A549 (cell line): ENCODE data around the gene IGSF9B. TPM values are rescaled to one million over a fixed set of nuclear protein-coding genes. Genes with fewer than 3 reads are reported as not detected.

Experiments used
- ATAC-seq, 2 experiments: fragments of 200-7000 bp in 1 of 2; fragments of >200 bp in 1 of 2; cut with Nextera tagmentation in 1 of 2; cut with Tn5 transposase in 1 of 2; 3 replicates each; pipeline versions ENCODE4 v1.8.0 to v1.9.1; 2018 to 2020; ENCODE audit warnings: mild to moderate bottlenecking in 1 of 2, moderate library complexity in 1 of 2
- CTCF ChIA-PET: fragments of 300-600 bp; sonication (Branson Sonifier 250); formaldehyde crosslinking; extraction: SDS; loops from one replicate; lab custom pipeline; 2021; ENCODE audit warnings: antibody characterized with exemption, inconsistent platforms; lab: Yijun Ruan, JAX
- POLR2A ChIA-PET: fragments of 350-600 bp; formaldehyde crosslinking; extraction: SDS; loops from one replicate; lab custom pipeline; 2021; ENCODE audit warnings: antibody characterized with exemption, inconsistent platforms; lab: Yijun Ruan, JAX
- DNase-seq, 2 experiments: peaks; one replicate each; pipeline versions ENCODE4 v3.0.0 to v3.0.0-alpha.2; 2011 to 2016; ENCODE audit warnings: low read depth in 1 of 2, low spot score in 1 of 2
- FAIRE-seq: peaks from 2 replicates; lab custom pipeline; 2011; peaks lifted over from hg19 to GRCh38; lab: Jason Lieb, UNC
- H3K27ac ChIP-seq, 2 experiments: fragments of >200 bp; sonication (Bioruptor Twin); formaldehyde crosslinking; 3 replicates each; pipeline ENCODE4 v1.5.1; 2016 to 2017
- H3K4me1 ChIP-seq: fragments of >200 bp; sonication (Bioruptor Twin); formaldehyde crosslinking; 3 replicates; pipeline ENCODE4 v1.6.1; 2016
- H3K4me2 ChIP-seq: fragments of >200 bp; sonication (Bioruptor Twin); formaldehyde crosslinking; 3 replicates; pipeline ENCODE4 v1.6.1; 2016
- H3K4me3 ChIP-seq: fragments of >200 bp; sonication (Bioruptor Twin); formaldehyde crosslinking; 3 replicates; pipeline ENCODE4 v1.5.1; 2016
- H3K9me3 ChIP-seq: fragments of >200 bp; sonication (Bioruptor Twin); formaldehyde crosslinking; 3 replicates; pipeline ENCODE4 v1.6.1; 2016
- BHLHE40 ChIP-seq: IDR thresholded peaks from 2 replicates; pipeline ENCODE4 v1.6.1; 2012; ENCODE audit warnings: low read depth, low read length, inconsistent platforms
- CBX2 ChIP-seq: fragments of 200-600 bp; sonication (generic); IDR thresholded peaks from 2 replicates; pipeline ENCODE4 v1.6.1; 2016; ENCODE audit warnings: low read depth, mild to moderate bottlenecking, borderline replicate concordance
- CHD2 ChIP-seq: fragments of 150-350 bp; IDR thresholded peaks from 2 replicates; pipeline ENCODE4 v1.6.1; 2014; ENCODE audit warnings: low read length; ENCODE audit not compliant: partially characterized antibody
- CHD4 ChIP-seq: fragments of 200-600 bp; sonication (generic); IDR thresholded peaks from 2 replicates; pipeline ENCODE4 v1.6.1; 2016; ENCODE audit warnings: antibody characterized with exemption, mild to moderate bottlenecking, borderline replicate concordance
- ELK1 ChIP-seq: fragments of 150-350 bp; IDR thresholded peaks from 2 replicates; pipeline ENCODE4 v1.6.1; 2014; ENCODE audit warnings: low read depth, mild to moderate bottlenecking, low read length
- EP300 ChIP-seq, 2 experiments: fragments of >200 bp; sonication (Bioruptor Twin); formaldehyde crosslinking; IDR thresholded peaks; 2 replicates in 1 of 2; 3 replicates in 1 of 2; pipeline ENCODE4 v1.6.1; 2016 to 2017
- FOSB ChIP-seq: fragments of 250-450 bp; sonication (Bioruptor Pico); IDR thresholded peaks from 2 replicates; pipeline ENCODE4 v1.5.0; 2020; ENCODE audit warnings: mild to moderate bottlenecking, moderate library complexity
- FOSL2 ChIP-seq, 2 experiments: fragments of 450-650 bp in 1 of 2; fragments of >200 bp in 1 of 2; sonication (Bioruptor Twin) in 1 of 2; formaldehyde crosslinking; IDR thresholded peaks; 2 replicates each; pipeline versions ENCODE4 v1.5.0 to v1.6.1; 2016 to 2020; ENCODE audit warnings: mild to moderate bottlenecking in 1 of 2, moderate library complexity in 1 of 2
- FOXS1 ChIP-seq: fragments of 250-450 bp; sonication (Bioruptor Pico); IDR thresholded peaks from 2 replicates; pipeline ENCODE4 v1.5.0; 2020; ENCODE audit warnings: mild to moderate bottlenecking, moderate library complexity
- GATA3 ChIP-seq: IDR thresholded peaks from 2 replicates; pipeline ENCODE4 v1.6.1; 2012; ENCODE audit warnings: borderline replicate concordance
- HES2 ChIP-seq: fragments of >200 bp; sonication (Bioruptor Twin); formaldehyde crosslinking; IDR thresholded peaks from 2 replicates; pipeline ENCODE4 v1.6.1; 2016
- HMGXB4 ChIP-seq: fragments of 250-450 bp; sonication (Bioruptor Pico); IDR thresholded peaks from 2 replicates; pipeline ENCODE4 v1.5.0; 2021; ENCODE audit warnings: mild to moderate bottlenecking, moderate library complexity, borderline replicate concordance
- HOXA7 ChIP-seq: fragments of 250-450 bp; sonication (Bioruptor Pico); IDR thresholded peaks from 2 replicates; pipeline ENCODE4 v1.5.0; 2020; ENCODE audit warnings: mild to moderate bottlenecking, moderate library complexity
- HOXB13 ChIP-seq: fragments of 250-450 bp; sonication (Bioruptor Pico); IDR thresholded peaks from 2 replicates; pipeline ENCODE4 v1.5.0; 2020; ENCODE audit warnings: low read depth, mild to moderate bottlenecking, moderate library complexity
- HOXB5 ChIP-seq: fragments of 250-450 bp; sonication (Bioruptor Pico); IDR thresholded peaks from 2 replicates; pipeline ENCODE4 v1.5.0; 2020; ENCODE audit warnings: mild to moderate bottlenecking, moderate library complexity
- JUN ChIP-seq, 2 experiments: fragments of >200 bp; sonication (Bioruptor Twin); formaldehyde crosslinking; IDR thresholded peaks; 2 replicates in 1 of 2; 3 replicates in 1 of 2; pipeline ENCODE4 v1.6.1; 2016 to 2017
- MAFK ChIP-seq: fragments of 450-650 bp; IDR thresholded peaks from 2 replicates; pipeline ENCODE4 v1.6.1; 2014; ENCODE audit not compliant: partially characterized antibody
- MAX ChIP-seq: IDR thresholded peaks from 2 replicates; pipeline ENCODE4 v1.6.1; 2012
- MAZ ChIP-seq: fragments of 150-350 bp; IDR thresholded peaks from 2 replicates; pipeline ENCODE4 v1.6.1; 2014; ENCODE audit warnings: antibody characterized with exemption, low read depth, low read length, borderline replicate concordance
- MYC ChIP-seq: IDR thresholded peaks from 2 replicates; pipeline ENCODE4 v1.6.1; 2012; ENCODE audit warnings: mild to moderate bottlenecking, inconsistent platforms, low read length, improper control_type of control experiment, borderline replicate concordance
- NPAS2 ChIP-seq: fragments of 250-450 bp; sonication (Bioruptor Pico); IDR thresholded peaks from 2 replicates; pipeline ENCODE4 v1.8.0; 2022; ENCODE audit warnings: mild to moderate bottlenecking, moderate library complexity, borderline replicate concordance
- PBX3 ChIP-seq: IDR thresholded peaks from 2 replicates; pipeline ENCODE4 v1.6.1; 2012
- PHF8 ChIP-seq: fragments of 200-600 bp; sonication (generic); IDR thresholded peaks from 2 replicates; pipeline ENCODE4 v1.6.1; 2016; ENCODE audit warnings: low read depth, mild to moderate bottlenecking, antibody characterized with exemption, moderate library complexity, borderline replicate concordance
- RAD21 ChIP-seq, 2 experiments: fragments of >200 bp in 1 of 2; sonication (Bioruptor Twin) in 1 of 2; formaldehyde crosslinking in 1 of 2; IDR thresholded peaks in 1 of 2; conservative IDR thresholded peaks in 1 of 2; 2 replicates in 1 of 2; 3 replicates in 1 of 2; pipeline ENCODE4 v1.6.1; 2012 to 2018; ENCODE audit warnings: inconsistent platforms in 1 of 2
- SMC3 ChIP-seq: fragments of >200 bp; sonication (Bioruptor Twin); formaldehyde crosslinking; IDR thresholded peaks from 3 replicates; pipeline ENCODE4 v1.6.1; 2018; ENCODE audit warnings: inconsistent platforms
- ZFP36 ChIP-seq: fragments of 450-650 bp; IDR thresholded peaks from 2 replicates; pipeline ENCODE4 v1.6.1; 2014; ENCODE audit warnings: borderline replicate concordance; ENCODE audit not compliant: partially characterized antibody
- ZNF302 ChIP-seq: fragments of 250-450 bp; sonication (Bioruptor Pico); IDR thresholded peaks from 2 replicates; pipeline ENCODE4 v1.9.0; 2021; ENCODE audit warnings: inconsistent platforms, mild to moderate bottlenecking, moderate library complexity
- ZSCAN20 ChIP-seq: fragments of 250-450 bp; sonication (Bioruptor Pico); IDR thresholded peaks from 2 replicates; pipeline ENCODE4 v1.8.0; 2022; ENCODE audit warnings: mild to moderate bottlenecking, moderate library complexity
- WGBS: methylation state at CpG from one replicate; pipeline ENCODE4 v1.1.6; 2017; ENCODE audit errors: missing lambda C conversion rate; 5-methylcytosine and 5-hydroxymethylcytosine counted together
- polyA plus RNA-seq, 4 experiments: library from polyadenylated mRNA; depleted of rRNA in 3 of 4; stranded (reverse); fragments of >200 nt; fragmentation: RNase III in 1 of 4; extraction: RNeasy Plus Mini Kit Qiagen cat#74134 plus additional on column Dnase treatment in 1 of 4; gene quantifications; 2 replicates in 3 of 4; 3 replicates in 1 of 4; pipeline ENCODE4 v1.2.3, GENCODE V29; 2011 to 2017

Gene IGSF9B
- polyA plus RNA-seq, 2 of the 4 experiments (the other 2 are of a cell fraction): 0.41 to 0.61 TPM

- DNase-seq (no peak), ATAC-seq (no peak), FAIRE-seq (no peak)
- TF ChIP-seq CBX2 (no peak), MAX (no peak), ZNF302 (CRISPR knock-in tag) (no peak), MAZ (no peak), HES2 (no peak), GATA3 (no peak), HMGXB4 (CRISPR knock-in tag) (no peak), ZSCAN20 (CRISPR knock-in tag) (no peak), MAFK (no peak)
- Histone ChIP-seq H3K4me1 (no peaks in the 10 kb centered on the region; the same call in 2 of the 3 replicates), H3K27ac (no peak overlapping the region), H3K4me3 (no peak overlapping the region), H3K4me2 (no peak overlapping the region), H3K9me3 (no peaks in the 10 kb centered on the region)
- 76% methylated on average over 7 of the region's 7 CpGs for WGBS
- ChIA-PET CTCF (no interaction called here), POLR2A (no interaction called here)
Observed at GRCh38 chr11:133964356-133964755, 7.6 kb upstream of the IGSF9B start.

- CTCF ChIA-PET: no interaction called here
- Histone ChIP-seq H3K4me1 (no peaks in the 10 kb centered on the region; the same call in 2 of the 3 replicates), H3K4me2 (no peak overlapping the region), H3K4me3 (no peak overlapping the region), H3K9me3 (no peaks in the 10 kb centered on the region), H3K27ac (no peak overlapping the region)
- DNase-seq (no peak), FAIRE-seq (no peak), ATAC-seq (no peak)
- POLR2A ChIA-PET: interaction anchor here (0.6 kb wide), 1 partner anchor 263 kb away, joined by 4 read pairs; the partner anchor contains the start of gene VPS26B
- TF ChIP-seq CHD2 (no peak), BHLHE40 (no peak), CHD4 (no peak), HOXA7 (no peak), HOXB13 (CRISPR knock-in tag) (no peak), FOSB (CRISPR knock-in tag) (no peak), ZFP36 (no peak)
- 25% methylated on average over 8 of the region's 8 CpGs for WGBS
Observed at GRCh38 chr11:133961890-133962289, 5.1 kb upstream of the IGSF9B start.

- WGBS: 87% methylated on average over 7 of the region's 7 CpGs
- Histone ChIP-seq H3K4me3 (no peak overlapping the region), H3K4me1 (no peaks in the 10 kb centered on the region), H3K4me2 (peak overlapping the region; percentile 97), H3K9me3 (no peaks in the 10 kb centered on the region), H3K27ac (peak overlapping the region in 1 of 2 experiments; percentile 84; a peak in 1 of 6 replicates)
- DNase-seq: no peak
- ATAC-seq: no peak
- POLR2A ChIA-PET: no interaction called here
- TF ChIP-seq HMGXB4 (CRISPR knock-in tag) (no peak), RAD21 (conservative IDR thresholded peaks at IDR 0.05 in 1 of 2, IDR thresholded peaks at IDR 0.05 in 1 of 2) (no peak), NPAS2 (CRISPR knock-in tag) (no peak), GATA3 (no peak), CHD4 (no peak), MYC (no peak), HOXA7 (no peak), HOXB13 (CRISPR knock-in tag) (no peak), HOXB5 (CRISPR knock-in tag) (no peak), ZNF302 (CRISPR knock-in tag) (no peak), ELK1 (no peak), FOXS1 (CRISPR knock-in tag) (no peak), JUN (IDR thresholded peaks at IDR 0.05) (no peak), PBX3 (no peak), SMC3 (no peak), FOSL2 (IDR thresholded peaks at IDR 0.05) (no peak), FOSL2 (CRISPR knock-in tag; IDR thresholded peaks at IDR 0.05) (no peak), EP300 (IDR thresholded peaks at IDR 0.05) (no peak), ZSCAN20 (CRISPR knock-in tag) (no peak), PHF8 (no peak)
- CTCF ChIA-PET: interaction anchor here (1.7 kb wide), 1 partner anchor 30 kb away, joined by 5 read pairs; no protein-coding TSS in a partner anchor
- FAIRE-seq: no peak
Observed at GRCh38 chr11:133957900-133958299, 1.1 kb upstream of the IGSF9B start.
